ENCODE data around the gene KLLN. TPM values are rescaled to one million over a fixed set of nuclear protein-coding genes. Genes with fewer than 3 reads are reported as not detected.
A peak's percentile ranks its signal among the peaks of the same experiment; 100 is the strongest.
"Not testable (repeated sequence)": the region's sequence is repeated elsewhere in the genome, so short reads cannot be mapped to it uniquely, and the experiment has no call there.

Gene KLLN
- under 1 TPM; 0.32 to 0.43 (median 0.35) TPM for total RNA-seq

GRCh38 chr10:87863053-87863943 lies at the start of gene KLLN, which contains the start of gene PTEN:
Gene KLLN (minus strand): TSS chr10:87863533. CDS start chr10:87862487, 1,046 bp downstream.
Gene PTEN (plus strand): TSS chr10:87863625. CDS start chr10:87864470, 845 bp downstream.
- ATAC-seq = peak; percentile 59 to 60
- Mint-ChIP-seq H3K9me3 (no peaks in the 10 kb centered on the region), H3K27me3 (ENCODE audit: low read depth) (no peaks in the 10 kb centered on the region), H3K4me1 (ENCODE audit: low read depth) (peaks cover 39% of the 10 kb centered on the region), H3K4me3 (peak within 1 kb of the TSS; percentile 97), H3K36me3 (ENCODE audit: insufficient read depth) (peaks cover 1% of the 10 kb centered on the region)
- DNase-seq = peak; percentile 75

GRCh38 chr10:87903396-87903795 lies 40.1 kb upstream of the KLLN start:
- H3K9me3 Mint-ChIP-seq = peaks cover 22% of the 10 kb centered on the region
- H3K27me3 Mint-ChIP-seq (ENCODE audit: low read depth); ATAC-seq; H3K4me3 Mint-ChIP-seq; DNase-seq: not testable (repeated sequence)
- H3K36me3 Mint-ChIP-seq (ENCODE audit: insufficient read depth) = peaks cover 71% of the 10 kb centered on the region
- H3K4me1 Mint-ChIP-seq (ENCODE audit: low read depth) = peaks cover 70% of the 10 kb centered on the region

GRCh38 chr10:87897957-87898356 lies 34.6 kb upstream of the KLLN start:
- ATAC-seq; H3K4me3 Mint-ChIP-seq; DNase-seq; H3K27me3 Mint-ChIP-seq (ENCODE audit: low read depth): not testable (repeated sequence)
- H3K9me3 Mint-ChIP-seq = peaks cover 21% of the 10 kb centered on the region
- peaks cover 60% of the 10 kb centered on the region for H3K4me1 Mint-ChIP-seq (ENCODE audit: low read depth)
- peaks cover 60% of the 10 kb centered on the region for H3K36me3 Mint-ChIP-seq (ENCODE audit: insufficient read depth)

- Mint-ChIP-seq H3K4me3 (no peak overlapping the region), H3K27me3 (ENCODE audit: low read depth) (no peaks in the 10 kb centered on the region), H3K4me1 (ENCODE audit: low read depth) (peaks cover 58% of the 10 kb centered on the region), H3K36me3 (ENCODE audit: insufficient read depth) (peaks cover 46% of the 10 kb centered on the region), H3K9me3 (peaks cover 7% of the 10 kb centered on the region)
- ATAC-seq = no peak
- DNase-seq = no peak
Measured at GRCh38 chr10:87896216-87896615, 32.9 kb upstream of the KLLN start.

- H3K4me1 Mint-ChIP-seq (ENCODE audit: low read depth) = peaks cover 54% of the 10 kb centered on the region
- peaks cover 39% of the 10 kb centered on the region for H3K36me3 Mint-ChIP-seq (ENCODE audit: insufficient read depth)
- ATAC-seq (no peak), DNase-seq (no peak)
- no peaks in the 10 kb centered on the region for H3K9me3 Mint-ChIP-seq
- H3K4me3 Mint-ChIP-seq = no peak overlapping the region
- H3K27me3 Mint-ChIP-seq (ENCODE audit: low read depth) = no peaks in the 10 kb centered on the region
Measured at GRCh38 chr10:87895430-87895829, 32.1 kb upstream of the KLLN start.

GRCh38 chr10:87887548-87888289 lies 24.4 kb upstream of the KLLN start:
- no peak overlapping the region for H3K4me3 Mint-ChIP-seq
- H3K27me3 Mint-ChIP-seq (ENCODE audit: low read depth) = no peaks in the 10 kb centered on the region
- DNase-seq (no peak), ATAC-seq (no peak)
- peaks cover 13% of the 10 kb centered on the region for H3K9me3 Mint-ChIP-seq
- peaks cover 32% of the 10 kb centered on the region for H3K36me3 Mint-ChIP-seq (ENCODE audit: insufficient read depth)
- H3K4me1 Mint-ChIP-seq (ENCODE audit: low read depth) = peaks cover 34% of the 10 kb centered on the region

GRCh38 chr10:87887146-87887545 lies 23.8 kb upstream of the KLLN start:
- peaks cover 34% of the 10 kb centered on the region for H3K4me1 Mint-ChIP-seq (ENCODE audit: low read depth)
- peaks cover 31% of the 10 kb centered on the region for H3K36me3 Mint-ChIP-seq (ENCODE audit: insufficient read depth)
- H3K27me3 Mint-ChIP-seq (ENCODE audit: low read depth) = no peaks in the 10 kb centered on the region
- no peak overlapping the region for H3K4me3 Mint-ChIP-seq
- peaks cover 13% of the 10 kb centered on the region for H3K9me3 Mint-ChIP-seq
- DNase-seq (no peak), ATAC-seq (no peak)

- Mint-ChIP-seq H3K4me1 (ENCODE audit: low read depth) (peaks cover 39% of the 10 kb centered on the region), H3K4me3 (no peak overlapping the region), H3K27me3 (ENCODE audit: low read depth) (no peaks in the 10 kb centered on the region), H3K9me3 (peaks cover 13% of the 10 kb centered on the region), H3K36me3 (ENCODE audit: insufficient read depth) (peaks cover 36% of the 10 kb centered on the region)
- DNase-seq = no peak
- no peak for ATAC-seq
Measured at GRCh38 chr10:87886635-87887034, 23.3 kb upstream of the KLLN start.

- Mint-ChIP-seq H3K4me1 (ENCODE audit: low read depth) (peaks cover 41% of the 10 kb centered on the region), H3K9me3 (peaks cover 13% of the 10 kb centered on the region), H3K4me3 (no peak overlapping the region), H3K36me3 (ENCODE audit: insufficient read depth) (peaks cover 49% of the 10 kb centered on the region), H3K27me3 (ENCODE audit: low read depth) (no peaks in the 10 kb centered on the region)
- DNase-seq (no peak), ATAC-seq (no peak)
Measured at GRCh38 chr10:87882555-87883294, 19.4 kb upstream of the KLLN start.

GRCh38 chr10:87881373-87882059 lies 18.2 kb upstream of the KLLN start:
- ATAC-seq; H3K9me3 Mint-ChIP-seq; H3K27me3 Mint-ChIP-seq (ENCODE audit: low read depth); H3K4me3 Mint-ChIP-seq; DNase-seq: not testable (repeated sequence)
- Mint-ChIP-seq H3K36me3 (ENCODE audit: insufficient read depth) (peaks cover 38% of the 10 kb centered on the region), H3K4me1 (ENCODE audit: low read depth) (peaks cover 40% of the 10 kb centered on the region)

- no peak for ATAC-seq
- Mint-ChIP-seq H3K27me3 (ENCODE audit: low read depth) (no peaks in the 10 kb centered on the region), H3K36me3 (ENCODE audit: insufficient read depth) (peaks cover 28% of the 10 kb centered on the region), H3K9me3 (no peaks in the 10 kb centered on the region), H3K4me3 (no peak overlapping the region), H3K4me1 (ENCODE audit: low read depth) (peaks cover 39% of the 10 kb centered on the region)
- DNase-seq = no peak
Measured at GRCh38 chr10:87880336-87880735, 17.0 kb upstream of the KLLN start.

GRCh38 chr10:87878664-87879459 lies 15.5 kb upstream of the KLLN start:
- H3K36me3 Mint-ChIP-seq (ENCODE audit: insufficient read depth) = peaks cover 28% of the 10 kb centered on the region
- H3K4me3 Mint-ChIP-seq = no peak overlapping the region
- no peak for ATAC-seq
- no peaks in the 10 kb centered on the region for H3K9me3 Mint-ChIP-seq
- H3K27me3 Mint-ChIP-seq (ENCODE audit: low read depth) = no peaks in the 10 kb centered on the region
- peaks cover 51% of the 10 kb centered on the region for H3K4me1 Mint-ChIP-seq (ENCODE audit: low read depth)
- no peak for DNase-seq

- Mint-ChIP-seq H3K27me3 (ENCODE audit: low read depth) (no peaks in the 10 kb centered on the region), H3K4me3 (no peak overlapping the region), H3K36me3 (ENCODE audit: insufficient read depth) (peaks cover 17% of the 10 kb centered on the region), H3K4me1 (ENCODE audit: low read depth) (peaks cover 54% of the 10 kb centered on the region), H3K9me3 (no peaks in the 10 kb centered on the region)
- ATAC-seq (no peak), DNase-seq (no peak)
Measured at GRCh38 chr10:87875929-87876571, 12.7 kb upstream of the KLLN start.
